Kasumi-1 (cell line): ENCODE results near the gene TSC2.
"Not testable (repeated sequence)": the region's sequence is repeated elsewhere in the genome, so short reads cannot be mapped to it uniquely, and the experiment has no call there.

Experiments
- DNase-seq, 2 experiments: peaks; one replicate each; lab custom pipeline; 2025; lab: John Stamatoyannopoulos, UW

TSC2 gene

GRCh38 chr16:2031081-2031577, 16.7 kb upstream of the TSC2 start:
- no peak for DNase-seq

- no peak for DNase-seq
Observed at GRCh38 chr16:2032285-2033056, 15.3 kb upstream of the TSC2 start.

- no peak for DNase-seq
Observed at GRCh38 chr16:2033057-2033908, 14.5 kb upstream of the TSC2 start.

GRCh38 chr16:2033909-2034695, 13.7 kb upstream of the TSC2 start:
- DNase-seq: not testable (repeated sequence)

- no peak for DNase-seq
Observed at GRCh38 chr16:2034696-2035430, 12.9 kb upstream of the TSC2 start.

- no peak for DNase-seq
Observed at GRCh38 chr16:2035431-2036199, 12.2 kb upstream of the TSC2 start.

- no peak for DNase-seq
Observed at GRCh38 chr16:2036200-2036966, 11.4 kb upstream of the TSC2 start.

GRCh38 chr16:2037115-2037514, 10.7 kb upstream of the TSC2 start:
- no peak for DNase-seq

- DNase-seq: no peak
Observed at GRCh38 chr16:2037647-2038381, 10.0 kb upstream of the TSC2 start.

- DNase-seq: no peak
Observed at GRCh38 chr16:2038382-2039231, 9.2 kb upstream of the TSC2 start.

- DNase-seq: no peak
Observed at GRCh38 chr16:2039274-2040031, 8.3 kb upstream of the TSC2 start.

- DNase-seq: no peak
Observed at GRCh38 chr16:2040041-2040786, 7.6 kb upstream of the TSC2 start.

- no peak for DNase-seq
Observed at GRCh38 chr16:2040787-2041522, 6.8 kb upstream of the TSC2 start.

- DNase-seq: no peak
Observed at GRCh38 chr16:2042171-2042985, 5.4 kb upstream of the TSC2 start.

- no peak for DNase-seq
Observed at GRCh38 chr16:2042986-2043666, 4.7 kb upstream of the TSC2 start.
